D341Med (cell line): ENCODE data around the gene GPATCH2.
"Not testable (repeated sequence)": the region's sequence is repeated elsewhere in the genome, so short reads cannot be mapped to it uniquely, and the experiment has no call there.

Experiments
- DNase-seq: peaks from one replicate; pipeline ENCODE4 v3.0.0; 2012; ENCODE audit warnings: low spot score

Gene GPATCH2

GRCh38 chr1:217525773-217526490 is 105.0 kb downstream of the GPATCH2 start:
- no peak for DNase-seq

GRCh38 chr1:217524787-217525520 is 105.9 kb downstream of the GPATCH2 start:
- no peak for DNase-seq

GRCh38 chr1:217523921-217524320 is 107.0 kb downstream of the GPATCH2 start:
- DNase-seq = not testable (repeated sequence)

- DNase-seq = no peak
Measured at GRCh38 chr1:217522277-217522676, 108.6 kb downstream of the GPATCH2 start.

GRCh38 chr1:217521317-217521716 is 109.6 kb downstream of the GPATCH2 start:
- DNase-seq = no peak

GRCh38 chr1:217506878-217507277 is 124.0 kb downstream of the GPATCH2 start:
- DNase-seq = no peak

GRCh38 chr1:217498209-217498608 is 132.7 kb downstream of the GPATCH2 start:
- DNase-seq = no peak

- no peak for DNase-seq
Measured at GRCh38 chr1:217495249-217495648, 135.6 kb downstream of the GPATCH2 start.

GRCh38 chr1:217494767-217495166 is 136.1 kb downstream of the GPATCH2 start:
- DNase-seq = no peak

- DNase-seq = no peak
Measured at GRCh38 chr1:217493290-217493689, 137.6 kb downstream of the GPATCH2 start.

GRCh38 chr1:217484871-217485270 is 146.0 kb downstream of the GPATCH2 start:
- no peak for DNase-seq

GRCh38 chr1:217482356-217483102 is 148.4 kb downstream of the GPATCH2 start:
- no peak for DNase-seq

- DNase-seq = no peak
Measured at GRCh38 chr1:217478450-217478849, 152.4 kb downstream of the GPATCH2 start.

GRCh38 chr1:217472915-217473314 is 158.0 kb downstream of the GPATCH2 start:
- DNase-seq = no peak

- no peak for DNase-seq
Measured at GRCh38 chr1:217471403-217471802, 159.5 kb downstream of the GPATCH2 start.

GRCh38 chr1:217469983-217470382 is 160.9 kb downstream of the GPATCH2 start:
- DNase-seq = no peak

- DNase-seq = no peak
Measured at GRCh38 chr1:217465102-217465501, 165.8 kb downstream of the GPATCH2 start.

GRCh38 chr1:217462666-217463065 is 168.2 kb downstream of the GPATCH2 start:
- DNase-seq = no peak

GRCh38 chr1:217462159-217462558 is 168.7 kb downstream of the GPATCH2 start:
- no peak for DNase-seq

GRCh38 chr1:217457016-217457415 is 173.9 kb downstream of the GPATCH2 start:
- no peak for DNase-seq

- no peak for DNase-seq
Measured at GRCh38 chr1:217456261-217456660, 174.6 kb downstream of the GPATCH2 start.

- no peak for DNase-seq
Measured at GRCh38 chr1:217453816-217454215, 177.1 kb downstream of the GPATCH2 start.

GRCh38 chr1:217449370-217449769 is 181.5 kb downstream of the GPATCH2 start:
- no peak for DNase-seq
